Liver (tissue), 9 donors: ENCODE measurements around the gene USP47. TPM values are rescaled to one million over a fixed set of nuclear protein-coding genes. Genes with fewer than 3 reads are reported as not detected.

Experiments
- DNase-seq: peaks from one replicate; pipeline ENCODE4 v3.0.0-alpha.2; 2017; ENCODE audit warnings: low spot score
- H3K27ac ChIP-seq, 2 donors: one replicate each; pipeline ENCODE4 v1.7.0; 2013; ENCODE audit warnings: inconsistent platforms in 2 of 2, low read length in 2 of 2, control low read depth in 1 of 2, low read depth in 1 of 2, mild to moderate bottlenecking in 1 of 2
- H3K27me3 ChIP-seq, 4 donors: one replicate each; pipeline versions ENCODE4 v1.6.1 to v1.7.0; 2013; ENCODE audit warnings: low read length in 3 of 4, inconsistent platforms in 1 of 4, mild to moderate bottlenecking in 1 of 4, moderate library complexity in 1 of 4; ENCODE audit not compliant: control insufficient read depth in 4 of 4, insufficient read depth in 4 of 4
- H3K36me3 ChIP-seq, 4 donors: one replicate each; pipeline versions ENCODE4 v1.6.1 to v1.7.0; 2013; ENCODE audit warnings: low read length in 3 of 4, mild to moderate bottlenecking in 3 of 4, low read depth in 1 of 4, moderate library complexity in 1 of 4; ENCODE audit not compliant: control insufficient read depth in 4 of 4, insufficient read depth in 3 of 4
- H3K4me1 ChIP-seq, 4 donors: one replicate each; pipeline versions ENCODE4 v1.6.1 to v1.7.0; 2013; ENCODE audit warnings: low read length in 3 of 4, mild to moderate bottlenecking in 3 of 4, moderate library complexity in 1 of 4; ENCODE audit not compliant: control insufficient read depth in 4 of 4, insufficient read depth in 4 of 4
- H3K4me3 ChIP-seq, 3 donors: one replicate each; pipeline versions ENCODE4 v1.6.1 to v1.7.0; 2013; ENCODE audit warnings: low read length in 3 of 3, control low read depth in 1 of 3, low read depth in 1 of 3, mild to moderate bottlenecking in 1 of 3
- H3K9ac ChIP-seq, 2 donors: one replicate each; pipeline ENCODE4 v1.7.0; 2013; ENCODE audit warnings: low read length in 2 of 2, mild to moderate bottlenecking in 2 of 2, moderate library complexity in 2 of 2, control low read depth in 1 of 2, low read depth in 1 of 2
- H3K9me3 ChIP-seq, 4 donors: one replicate each; pipeline versions ENCODE4 v1.6.1 to v1.7.0; 2013; ENCODE audit warnings: low read length in 3 of 4; ENCODE audit not compliant: control insufficient read depth in 4 of 4
- ATF3 ChIP-seq: IDR thresholded peaks from 2 replicates; pipeline ENCODE4 v1.6.1; 2016; ENCODE audit warnings: antibody characterized with exemption
- GABPA ChIP-seq, 2 donors: IDR thresholded peaks in 1 of 2; conservative IDR thresholded peaks in 1 of 2; 2 replicates each; pipeline ENCODE4 v1.6.1; 2016; ENCODE audit warnings: antibody characterized with exemption in 2 of 2, mild to moderate bottlenecking in 1 of 2, moderate library complexity in 1 of 2
- HNF4A ChIP-seq, 2 donors: conservative IDR thresholded peaks; 2 replicates each; pipeline ENCODE4 v1.6.1; 2016; ENCODE audit warnings: antibody characterized with exemption in 2 of 2, mild to moderate bottlenecking in 2 of 2
- HNF4G ChIP-seq: IDR thresholded peaks from 2 replicates; pipeline ENCODE4 v1.6.1; 2016; ENCODE audit warnings: antibody characterized with exemption
- RAD21 ChIP-seq, 2 donors: IDR thresholded peaks; 2 replicates each; pipeline ENCODE4 v1.6.1; 2016; ENCODE audit warnings: antibody characterized with exemption in 2 of 2, mild to moderate bottlenecking in 2 of 2
- REST ChIP-seq: IDR thresholded peaks from 2 replicates; pipeline ENCODE4 v1.6.1; 2016; ENCODE audit warnings: antibody characterized with exemption, mild to moderate bottlenecking
- RXRA ChIP-seq, 2 donors: IDR thresholded peaks; 2 replicates each; pipeline ENCODE4 v1.6.1; 2017 to 2018; ENCODE audit warnings: antibody characterized with exemption in 2 of 2, mild to moderate bottlenecking in 1 of 2
- SP1 ChIP-seq: IDR thresholded peaks from 2 replicates; pipeline ENCODE4 v1.6.1; 2018; ENCODE audit warnings: antibody characterized with exemption, mild to moderate bottlenecking
- TAF1 ChIP-seq: conservative IDR thresholded peaks from 2 replicates; pipeline ENCODE4 v1.6.1; 2016; ENCODE audit warnings: antibody characterized with exemption, mild to moderate bottlenecking
- WGBS: extraction: QIAGEN DNeasy Blood & Tissue Kit; methylation state at CpG from one replicate; pipeline ENCODE4 v1.1.7; 2013; 5-methylcytosine and 5-hydroxymethylcytosine counted together
- polyA plus RNA-seq, 2 donors: library from polyadenylated mRNA; stranded (reverse) in 1 of 2; unstranded in 1 of 2; fragments of 200-250 nt in 1 of 2; fragments of >200 nt in 1 of 2; fragmentation: Nextera tagmentation in 1 of 2; extraction: Ambion mirVana in 1 of 2; gene quantifications; one replicate each; pipeline versions ENCODE4 v1.2.1 to v1.2.3, GENCODE V29; 2013 to 2015
- total RNA-seq, 2 donors: library from RNA; depleted of rRNA; stranded (reverse); fragments of >200 nt; gene quantifications; one replicate each; pipeline ENCODE4 v1.2.3, GENCODE V29; 2014
- donor health status: healthy.
- donor health status: healthy.
- donor health status: healthy.
- donor health status: healthy.
- donor health status: healthy.

USP47 gene
- total and polyA plus RNA-seq, 4 donors: 14.9 to 55.1 (median 32.2) TPM

DNA sequence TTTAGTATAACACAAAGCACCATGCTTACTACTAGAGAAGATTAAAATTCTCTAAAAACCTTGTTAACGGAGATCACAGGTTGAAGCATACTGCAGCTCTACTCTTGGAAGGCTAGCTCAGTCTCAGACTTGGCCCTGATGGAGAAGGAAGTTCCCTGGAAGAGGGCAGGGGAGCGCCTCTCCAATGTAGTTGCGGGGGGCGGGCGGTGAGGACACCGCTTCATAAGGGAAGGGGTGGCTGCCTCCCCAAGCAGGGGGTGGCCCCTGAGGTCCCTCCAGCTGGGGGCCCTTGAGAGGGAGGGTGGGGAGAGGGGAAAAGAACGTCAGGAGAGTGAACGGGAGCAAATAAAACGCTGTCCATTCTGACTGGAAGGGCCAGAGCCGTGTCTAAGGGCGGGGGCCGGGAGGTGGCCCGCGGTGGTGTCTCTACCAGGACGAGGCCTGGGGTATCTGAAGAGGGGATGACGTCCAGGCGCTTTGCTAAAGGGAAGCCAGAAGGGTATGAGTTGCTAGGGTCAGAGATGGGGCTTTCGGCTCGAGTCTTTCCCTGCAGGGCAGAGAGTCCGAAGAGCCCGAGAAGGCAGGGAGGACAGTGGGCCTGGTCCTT lies 553 bp upstream of the USP47 start:
- H3K27ac ChIP-seq: peak overlapping the region; percentile 100
- 4% methylated on average over 21 of the region's 21 CpGs for WGBS
- no peaks in the 10 kb centered on the region for H3K27me3 ChIP-seq
- peak; percentile 87 for TF ChIP-seq TAF1
- no peak for TF ChIP-seq RAD21 (IDR thresholded peaks at IDR 0.05)
- peak in 1 of 2 donors; percentile 14 for TF ChIP-seq RXRA (IDR thresholded peaks at IDR 0.05)
- no peak for TF ChIP-seq ATF3
- H3K36me3 ChIP-seq: no peaks in the 10 kb centered on the region
- H3K9me3 ChIP-seq: no peaks in the 10 kb centered on the region
- peak overlapping the region; percentile 91 to 99 for H3K9ac ChIP-seq
- no peak for DNase-seq
- peaks cover 5 to 19% (median 8%) of the 10 kb centered on the region in 4 donors for H3K4me1 ChIP-seq
- H3K4me3 ChIP-seq: peak overlapping the region; percentile 78 to 96 (median 84)

DNA sequence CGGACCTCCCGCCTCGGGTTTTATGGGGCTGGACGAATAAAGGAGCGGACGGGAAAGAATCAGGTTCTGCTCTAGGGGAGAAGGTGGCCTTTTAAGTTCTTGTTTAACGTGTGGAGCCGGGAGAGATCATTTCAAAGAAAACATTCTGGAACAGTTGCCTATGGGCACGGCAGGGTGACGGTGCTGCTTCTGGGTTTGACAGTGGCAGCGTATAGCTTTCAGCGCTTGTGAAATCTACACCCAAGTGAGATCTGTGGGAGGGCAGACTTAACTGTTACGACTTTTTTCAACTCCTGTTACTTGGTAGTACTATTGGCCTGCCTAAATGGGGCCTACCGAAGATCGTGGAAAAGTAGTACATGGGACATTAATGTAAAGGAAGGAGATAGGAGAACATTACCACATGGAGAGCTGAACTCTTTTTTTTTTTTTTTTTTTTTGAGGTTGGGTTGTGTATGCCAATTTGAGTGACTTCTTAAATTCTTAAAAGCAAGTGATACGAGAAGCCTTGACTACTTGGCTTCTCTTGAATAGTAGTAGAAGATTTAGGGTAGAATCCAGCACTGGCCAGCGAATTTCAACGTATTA lies 743 bp downstream of the USP47 start:
- Histone ChIP-seq H3K9ac (peak overlapping the region; percentile 99), H3K27ac (peak overlapping the region; percentile 100), H3K9me3 (no peaks in the 10 kb centered on the region), H3K36me3 (no peaks in the 10 kb centered on the region), H3K27me3 (no peaks in the 10 kb centered on the region), H3K4me1 (peaks cover 5 to 24% (median 10%) of the 10 kb centered on the region in 4 donors), H3K4me3 (peak overlapping the region; percentile 78 to 96 (median 84))
- under 1% methylated on average over 18 of the region's 18 CpGs for WGBS
- no peak for TF ChIP-seq RAD21 (IDR thresholded peaks at IDR 0.05)
- peak; percentile 28 for TF ChIP-seq REST
- TF ChIP-seq GABPA (IDR thresholded peaks at IDR 0.05 in 1 of 2, conservative IDR thresholded peaks at IDR 0.05 in 1 of 2): no peak
- peak in 1 of 2 donors; percentile 9 for TF ChIP-seq HNF4A (conservative IDR thresholded peaks at IDR 0.05)
- peak; percentile 77 for DNase-seq

- TF ChIP-seq SP1: peak; percentile 18
- TF ChIP-seq TAF1: peak; percentile 20
- peak in 1 of 2 donors; percentile 4 for TF ChIP-seq RAD21 (IDR thresholded peaks at IDR 0.05)
- no peak for TF ChIP-seq ATF3
- no peak for TF ChIP-seq HNF4G
- Histone ChIP-seq H3K4me1 (peaks cover 5 to 26% (median 10%) of the 10 kb centered on the region in 4 donors), H3K4me3 (peak overlapping the region; percentile 78 to 96 (median 84)), H3K9me3 (no peaks in the 10 kb centered on the region), H3K36me3 (no peaks in the 10 kb centered on the region), H3K27ac (peak overlapping the region; percentile 100), H3K9ac (peak overlapping the region; percentile 99), H3K27me3 (no peaks in the 10 kb centered on the region)
- no peak for DNase-seq
- under 1% methylated on average over 3 of the region's 3 CpGs for WGBS
These were observed 1.4 kb downstream of the USP47 start for GRCh38 chr11:11843211-11843621.
